HepG2 (cell line): ENCODE data around the gene SREBF1. TPM values are rescaled to one million over a fixed set of nuclear protein-coding genes. Genes with fewer than 3 reads are reported as not detected.

Experiments used
- CHD4 ChIP-seq: fragments of 200-600 bp; sonication (generic); IDR thresholded peaks from 2 replicates; pipeline ENCODE4 v1.7.0; 2017; ENCODE audit warnings: mild to moderate bottlenecking, low read length, borderline replicate concordance
- HNF1B ChIP-seq: sonication (generic); formaldehyde crosslinking; IDR thresholded peaks from 2 replicates; pipeline ENCODE4 v1.5.1; 2020; ENCODE audit warnings: mild to moderate bottlenecking, moderate library complexity, missing genetic modification reagents
- IKZF5 ChIP-seq: IDR thresholded peaks from 2 replicates; pipeline ENCODE4 v1.6.1; 2018; ENCODE audit warnings: missing genetic modification reagents, mild to moderate bottlenecking, missing compliant biosample characterization
- ISL2 ChIP-seq: sonication (generic); formaldehyde crosslinking; IDR thresholded peaks from 2 replicates; pipeline ENCODE4 v1.5.0; 2020; ENCODE audit warnings: missing genetic modification reagents
- KLF6 ChIP-seq: IDR thresholded peaks from 2 replicates; pipeline ENCODE4 v1.8.0; 2016; ENCODE audit warnings: missing biosample characterization, missing genetic modification reagents
- MIER2 ChIP-seq: IDR thresholded peaks from 2 replicates; pipeline ENCODE4 v1.6.1; 2016; ENCODE audit warnings: missing biosample characterization, missing genetic modification reagents
- MXD3 ChIP-seq: IDR thresholded peaks from 2 replicates; pipeline ENCODE4 v1.6.1; 2016; ENCODE audit warnings: mild to moderate bottlenecking, missing biosample characterization, missing genetic modification reagents
- STAT6 ChIP-seq: sonication (generic); formaldehyde crosslinking; IDR thresholded peaks from 2 replicates; pipeline ENCODE4 v1.4.0; 2020; ENCODE audit warnings: missing genetic modification reagents, mild to moderate bottlenecking, borderline replicate concordance
- TIGD3 ChIP-seq: sonication (generic); formaldehyde crosslinking; IDR thresholded peaks from 2 replicates; pipeline ENCODE4 v1.5.1; 2020; ENCODE audit warnings: mild to moderate bottlenecking, missing genetic modification reagents, borderline replicate concordance
- ZBTB1 ChIP-seq: sonication (generic); formaldehyde crosslinking; IDR thresholded peaks from 2 replicates; pipeline ENCODE4 v1.4.0; 2020; ENCODE audit warnings: missing genetic modification reagents, borderline replicate concordance
- ZFP41 ChIP-seq: sonication (generic); formaldehyde crosslinking; IDR thresholded peaks from 2 replicates; pipeline ENCODE4 v1.4.0; 2020; ENCODE audit warnings: mild to moderate bottlenecking, missing genetic modification reagents, borderline replicate concordance
- ZFYVE20 ChIP-seq: sonication (generic); formaldehyde crosslinking; IDR thresholded peaks from 2 replicates; pipeline ENCODE4 v1.8.0; 2023; ENCODE audit warnings: low read depth, mild to moderate bottlenecking, moderate library complexity, missing genetic modification reagents, borderline replicate concordance
- ZNF460 ChIP-seq: sonication (generic); formaldehyde crosslinking; IDR thresholded peaks from 2 replicates; pipeline ENCODE4 v1.5.1; 2020; ENCODE audit warnings: missing genetic modification reagents, mild to moderate bottlenecking, borderline replicate concordance
- ZNF512 ChIP-seq: sonication (generic); formaldehyde crosslinking; IDR thresholded peaks from 2 replicates; pipeline ENCODE4 v1.4.0; 2020; ENCODE audit warnings: mild to moderate bottlenecking, missing genetic modification reagents
- ZNF567 ChIP-seq: sonication (generic); formaldehyde crosslinking; IDR thresholded peaks from 2 replicates; pipeline ENCODE4 v1.8.1; 2023; ENCODE audit warnings: mild to moderate bottlenecking, missing genetic modification reagents, borderline replicate concordance
- ZNF570 ChIP-seq: sonication (generic); formaldehyde crosslinking; IDR thresholded peaks from 2 replicates; pipeline ENCODE4 v1.4.0; 2020; ENCODE audit warnings: mild to moderate bottlenecking, missing genetic modification reagents, borderline replicate concordance
- ZNF619 ChIP-seq: sonication (generic); formaldehyde crosslinking; IDR thresholded peaks from 2 replicates; pipeline ENCODE4 v1.4.0; 2020; ENCODE audit warnings: mild to moderate bottlenecking, missing genetic modification reagents
- ZNF720 ChIP-seq: sonication (generic); formaldehyde crosslinking; IDR thresholded peaks from 2 replicates; pipeline ENCODE4 v1.4.0; 2020; ENCODE audit warnings: missing genetic modification reagents
- ZNF879 ChIP-seq: sonication (generic); formaldehyde crosslinking; IDR thresholded peaks from 2 replicates; pipeline ENCODE4 v1.8.1; 2023; ENCODE audit warnings: missing genetic modification reagents
- polyA plus RNA-seq, 8 experiments: library from polyadenylated mRNA; depleted of rRNA in 3 of 8; stranded (reverse) in 7 of 8; unstranded in 1 of 8; fragments of >200 nt; fragmentation: Illumina TruSeq in 4 of 8; extraction: Trizol in 4 of 8; gene quantifications; 2 replicates each; pipeline versions ENCODE4 v1.2.1 to v1.2.3, GENCODE V29; 2011 to 2016; ENCODE audit warnings: low read depth in 4 of 8, missing spikeins in 1 of 8, mixed read lengths in 1 of 8; ENCODE audit not compliant: insufficient read depth in 1 of 8
- total RNA-seq, 5 experiments: library from RNA; depleted of rRNA; stranded (reverse); fragments of >200 nt; fragmentation: Illumina TruSeq; extraction: Trizol; gene quantifications; 2 replicates each; pipeline ENCODE4 v1.2.3, GENCODE V29; 2016; ENCODE audit warnings: low read depth in 1 of 5

SREBF1 gene
- total and polyA plus RNA-seq, 2 of the 13 experiments (the other 11 are each of a cell fraction or from before 2014, with no cell fraction given): 34.3 to 38.0 TPM

GRCh38 chr17:17835415-17836249 lies 1.2 kb downstream of the SREBF1 start (continued):
- TF ChIP-seq TIGD3 (CRISPR knock-in tag) (0 out of 2 replicates have a peak, but pooled peaks have one; percentile 12), IKZF5 (CRISPR knock-in tag) (no peak), ZNF619 (CRISPR knock-in tag) (peak; percentile 70; the same call in 1 of the 2 replicates), MIER2 (CRISPR knock-in tag) (no peak), ZFYVE20 (CRISPR knock-in tag) (no peak), HNF1B (0 out of 2 replicates have a peak, but pooled peaks have one; percentile 79), CHD4 (0 out of 2 replicates have a peak, but pooled peaks have one; percentile 8), ZNF567 (no peak), ZNF720 (CRISPR knock-in tag) (no peak), ZNF512 (CRISPR knock-in tag) (no peak), ISL2 (no peak), STAT6 (no peak), ZFP41 (CRISPR knock-in tag) (no peak), ZBTB1 (CRISPR knock-in tag) (0 out of 2 replicates have a peak, but pooled peaks have one; percentile 5), MXD3 (CRISPR knock-in tag) (no peak; the same call in 1 of the 2 replicates), ZNF570 (CRISPR knock-in tag) (no peak), ZNF879 (peak; percentile 53; the same call in 1 of the 2 replicates), KLF6 (CRISPR knock-in tag) (no peak), ZNF460 (CRISPR knock-in tag) (no peak)
